GM19372 (cell line): ENCODE measurements around the gene ADIPOR2.
"Not testable (repeated sequence)": the region's sequence is repeated elsewhere in the genome, so short reads cannot be mapped to it uniquely, and the experiment has no call there.

Experiments used
- ATAC-seq: cut with Tn5 transposase; IDR thresholded peaks from one replicate; pipeline ENCODE4 v1.9.1; 2021; ENCODE audit warnings: mild to moderate bottlenecking, low read depth, moderate library complexity; ENCODE audit not compliant: unreplicated experiment

The ADIPOR2 gene

GRCh38 chr12:1663440-1664132 is 27.3 kb upstream of the ADIPOR2 start:
- ATAC-seq = no peak

DNA sequence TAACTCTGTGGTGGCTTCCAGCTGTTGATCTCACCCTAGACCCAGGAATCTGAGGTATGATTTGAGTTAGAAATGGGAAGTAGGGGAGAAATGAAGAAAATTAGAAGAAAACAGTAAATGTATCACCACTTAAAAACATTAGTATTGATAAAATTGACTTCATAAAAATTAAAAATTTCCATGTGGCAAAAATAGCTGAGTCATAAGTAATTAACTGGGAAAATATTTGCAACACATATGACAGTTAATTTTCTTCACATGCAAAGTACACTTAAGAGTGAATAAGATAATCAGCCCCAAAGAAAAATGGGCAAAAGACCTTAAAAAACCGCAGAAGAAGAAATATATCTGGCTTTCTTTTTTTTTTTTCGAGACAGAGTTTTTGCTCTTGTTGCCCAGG is 25.5 kb upstream of the ADIPOR2 start:
- no peak for ATAC-seq

GRCh38 chr12:1666215-1666614 is 24.7 kb upstream of the ADIPOR2 start:
- no peak for ATAC-seq

DNA sequence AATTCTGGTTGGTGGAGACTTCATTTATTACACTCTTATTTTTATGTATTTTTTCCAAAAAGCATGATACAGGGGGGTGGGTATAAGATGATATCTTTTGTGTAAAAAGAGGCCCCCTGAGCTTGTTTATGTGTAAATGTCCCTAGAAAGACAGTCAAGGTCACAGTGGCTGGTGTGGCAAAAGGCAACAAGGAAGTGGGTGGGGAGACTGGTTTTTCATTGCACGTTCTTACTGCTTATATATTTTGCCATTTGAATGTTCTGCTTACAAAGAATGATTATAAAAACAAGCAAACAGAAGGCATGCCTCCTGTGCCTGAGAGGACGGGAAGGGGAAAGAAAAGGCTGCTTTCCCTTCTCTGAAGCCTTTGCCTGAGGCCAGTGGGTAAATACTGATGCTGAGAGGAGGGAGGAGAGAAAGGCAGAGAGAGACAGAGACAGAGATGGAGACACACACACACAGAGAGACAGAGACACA is 24.1 kb upstream of the ADIPOR2 start:
- ATAC-seq = no peak

DNA sequence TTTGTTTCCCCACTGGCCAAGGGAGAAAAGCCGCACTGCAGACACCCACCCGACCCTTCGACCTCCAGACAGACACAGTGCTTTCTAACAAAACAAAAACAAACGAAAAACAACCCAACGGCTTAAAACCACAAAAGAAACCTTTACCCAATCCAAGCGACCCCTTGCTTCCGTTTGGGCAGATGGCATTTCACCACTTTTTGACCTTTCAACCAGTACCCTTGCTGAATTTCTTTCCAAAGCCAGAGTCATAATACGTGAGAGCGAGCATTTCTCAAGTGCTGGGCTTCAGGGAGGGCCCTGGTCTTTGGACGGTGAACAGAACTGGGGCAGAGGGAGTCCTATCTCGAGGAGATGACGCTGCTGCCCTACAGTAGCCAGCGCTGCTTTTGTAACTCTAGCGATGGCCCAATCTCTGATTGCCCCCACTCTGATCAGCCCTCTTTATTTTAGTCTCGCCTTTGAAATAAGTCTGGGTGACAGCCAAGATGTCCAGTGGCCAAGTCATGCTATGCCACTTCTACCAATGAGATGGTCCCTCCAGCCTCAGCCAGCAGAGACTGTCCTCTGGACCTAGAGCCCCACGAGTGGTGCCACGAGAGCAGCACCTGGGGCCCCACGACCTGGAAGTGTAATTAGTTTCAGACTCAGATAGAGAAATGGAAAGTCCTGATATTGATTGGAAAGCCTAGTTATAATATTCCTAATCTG is 21.9 kb upstream of the ADIPOR2 start:
- no peak for ATAC-seq

GRCh38 chr12:1670358-1671268 is 20.3 kb upstream of the ADIPOR2 start:
- no peak for ATAC-seq

DNA sequence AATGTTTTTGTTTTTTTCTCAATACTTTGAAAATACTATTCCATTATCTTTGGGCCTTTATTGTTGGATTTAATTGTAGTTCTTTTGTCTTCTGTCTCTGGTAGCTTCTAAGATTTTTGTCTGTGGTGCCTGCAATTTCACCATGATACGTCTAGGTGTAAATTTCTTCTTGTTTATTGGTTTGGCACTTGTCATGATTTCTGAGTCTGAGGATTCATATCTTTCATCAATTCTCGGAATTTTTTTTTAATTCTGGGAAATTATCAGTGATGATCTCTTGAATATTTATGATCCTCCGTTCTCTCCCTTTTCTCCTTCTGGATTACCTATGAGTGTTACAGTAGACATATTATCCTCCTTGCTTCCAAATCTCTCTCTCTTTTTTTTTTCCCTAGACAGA is 14.8 kb upstream of the ADIPOR2 start:
- ATAC-seq = no peak

GRCh38 chr12:1680804-1681492 is 9.9 kb upstream of the ADIPOR2 start:
- no peak for ATAC-seq

DNA sequence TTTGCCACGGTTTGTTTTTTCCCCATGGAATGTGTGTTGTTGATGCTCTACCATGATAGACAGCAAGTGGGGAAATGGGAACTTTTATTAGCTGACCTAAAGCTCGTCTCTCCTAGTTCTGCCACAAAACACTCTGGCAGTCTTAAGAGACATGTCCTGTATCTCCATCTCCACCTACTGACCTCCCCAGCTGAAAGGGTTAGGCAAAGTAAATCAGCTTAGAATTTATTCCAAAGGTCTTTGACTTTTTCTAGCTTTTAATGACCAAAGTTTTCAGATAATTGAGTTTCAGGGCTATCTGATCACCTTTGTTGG is 9.4 kb upstream of the ADIPOR2 start:
- ATAC-seq = no peak

DNA sequence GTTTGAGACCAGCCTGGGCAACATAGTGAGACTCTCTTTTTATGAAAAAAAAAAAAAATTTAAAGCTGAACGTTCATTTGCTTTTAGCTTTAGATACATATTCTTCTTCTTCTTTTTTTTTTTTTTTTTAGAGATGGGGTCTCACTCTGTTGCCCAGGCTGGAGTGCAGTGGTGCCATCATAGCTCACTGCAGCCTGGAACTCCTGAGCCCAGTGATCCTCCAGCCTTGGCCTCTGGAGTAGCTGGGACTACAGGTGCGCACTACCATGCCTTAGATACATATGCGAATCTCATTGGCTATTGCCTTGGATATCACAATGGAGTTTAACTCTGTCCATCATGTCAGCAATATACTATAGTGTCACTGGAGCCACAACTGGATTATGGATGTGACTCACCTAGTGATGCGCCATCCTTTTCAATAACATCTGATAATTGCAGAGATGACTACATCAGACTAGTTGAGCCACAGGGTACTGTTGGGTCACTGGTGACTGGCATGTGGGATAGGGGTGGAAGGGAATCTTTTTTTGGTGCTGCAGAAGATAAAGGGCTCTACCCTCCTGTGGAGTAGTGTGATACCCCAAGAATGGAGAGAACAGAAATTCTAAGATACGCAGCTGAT is 2.7 kb upstream of the ADIPOR2 start:
- no peak for ATAC-seq

DNA sequence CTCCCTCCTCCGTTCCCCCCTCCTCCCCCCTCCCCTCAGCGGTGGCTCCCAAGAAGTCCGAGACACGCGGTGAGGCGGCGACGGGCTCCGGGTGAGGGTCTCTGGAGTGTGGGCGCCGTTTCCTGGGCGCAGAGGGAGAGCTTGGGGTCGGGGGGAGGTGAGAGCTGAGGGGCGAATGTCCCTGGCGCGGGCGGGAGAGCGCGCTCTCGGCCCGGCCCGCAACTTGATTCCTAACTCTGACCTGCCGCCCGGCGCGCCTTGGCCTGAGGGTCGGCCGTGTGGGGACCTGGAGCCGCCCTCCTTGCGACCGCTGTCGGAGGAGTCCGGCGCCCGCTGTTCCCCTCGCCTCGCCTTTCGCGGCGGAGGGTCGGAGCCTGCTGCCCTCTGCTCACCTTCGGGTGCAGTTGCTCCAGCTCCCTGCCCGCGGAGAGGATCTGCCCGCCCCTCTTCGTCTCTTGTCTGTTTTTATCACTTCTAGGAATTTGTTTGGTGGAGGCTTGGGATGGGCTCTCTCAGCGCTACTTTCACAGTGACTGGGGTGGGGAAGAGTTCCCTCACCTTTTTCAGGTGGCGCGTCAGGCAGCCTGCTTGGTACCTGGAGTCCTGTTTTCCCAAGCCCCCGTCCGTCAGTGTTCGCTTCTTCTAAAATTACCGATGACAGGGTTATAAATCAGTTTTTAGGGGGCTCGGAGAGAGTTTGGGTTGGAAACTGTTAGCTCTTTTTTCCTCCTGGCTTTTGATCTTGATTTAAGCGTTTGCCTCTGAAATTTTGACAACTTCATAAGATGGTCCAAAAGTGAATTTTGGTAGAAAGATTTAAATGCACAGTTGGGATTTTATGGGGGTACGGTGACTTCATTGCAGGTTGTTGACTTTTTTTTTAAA is 495 bp downstream of the ADIPOR2 start:
- peak; percentile 23 for ATAC-seq

GRCh38 chr12:1692226-1692625 is 1.4 kb downstream of the ADIPOR2 start:
- no peak for ATAC-seq

DNA sequence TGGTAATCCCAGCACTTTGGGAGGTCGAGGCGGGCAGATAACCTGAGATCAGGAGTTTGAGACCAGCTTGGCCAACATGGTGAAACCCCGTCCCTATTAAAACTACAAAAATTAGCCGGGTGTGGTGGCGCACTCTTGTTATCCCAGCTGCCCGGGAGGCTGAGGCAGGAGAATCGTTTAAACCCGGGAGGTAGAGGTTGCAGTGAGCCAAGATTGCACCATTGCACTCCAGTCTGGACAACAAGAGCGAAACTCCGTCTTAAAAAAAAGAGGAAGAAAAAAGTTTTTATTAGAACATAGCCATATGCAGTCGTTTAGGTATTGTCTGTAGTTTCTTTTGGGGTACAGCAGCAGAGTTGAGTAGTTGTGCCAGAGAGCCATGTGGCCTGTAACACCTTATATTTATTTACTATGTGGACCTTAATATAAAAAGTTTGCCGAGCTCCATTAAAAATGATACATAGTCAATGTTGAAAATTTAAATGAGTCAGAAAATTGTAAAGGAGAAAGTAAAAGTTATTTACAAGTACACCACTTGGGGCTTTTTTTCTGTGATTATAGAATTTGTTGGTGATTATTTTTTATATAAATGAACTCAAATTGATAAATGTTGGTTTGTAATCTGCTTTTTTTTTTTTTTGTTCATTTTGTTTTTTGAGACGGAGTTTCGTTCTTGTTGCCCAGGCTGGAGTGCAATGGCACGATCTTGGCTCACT is 2.2 kb downstream of the ADIPOR2 start:
- no peak for ATAC-seq

DNA sequence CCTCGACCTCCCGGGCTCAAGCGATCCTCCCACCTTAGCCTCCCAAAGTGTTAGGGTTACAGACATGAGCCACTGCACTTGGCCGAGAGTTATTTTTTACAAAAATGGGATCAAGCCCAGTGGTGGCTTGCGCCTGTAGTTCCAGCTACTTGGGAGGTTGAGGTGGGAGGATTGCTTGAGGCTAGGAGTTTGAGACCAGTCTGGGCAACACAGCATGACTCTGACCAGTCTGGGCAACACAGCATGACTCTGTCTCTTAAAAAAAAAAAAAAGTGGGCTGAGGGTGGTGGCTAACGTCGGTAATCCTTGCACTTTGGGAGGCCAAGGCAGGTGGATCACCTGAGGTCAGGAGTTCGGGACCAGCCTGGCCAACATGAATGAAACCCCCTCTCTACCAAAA is 4.2 kb downstream of the ADIPOR2 start:
- ATAC-seq = not testable (repeated sequence)

DNA sequence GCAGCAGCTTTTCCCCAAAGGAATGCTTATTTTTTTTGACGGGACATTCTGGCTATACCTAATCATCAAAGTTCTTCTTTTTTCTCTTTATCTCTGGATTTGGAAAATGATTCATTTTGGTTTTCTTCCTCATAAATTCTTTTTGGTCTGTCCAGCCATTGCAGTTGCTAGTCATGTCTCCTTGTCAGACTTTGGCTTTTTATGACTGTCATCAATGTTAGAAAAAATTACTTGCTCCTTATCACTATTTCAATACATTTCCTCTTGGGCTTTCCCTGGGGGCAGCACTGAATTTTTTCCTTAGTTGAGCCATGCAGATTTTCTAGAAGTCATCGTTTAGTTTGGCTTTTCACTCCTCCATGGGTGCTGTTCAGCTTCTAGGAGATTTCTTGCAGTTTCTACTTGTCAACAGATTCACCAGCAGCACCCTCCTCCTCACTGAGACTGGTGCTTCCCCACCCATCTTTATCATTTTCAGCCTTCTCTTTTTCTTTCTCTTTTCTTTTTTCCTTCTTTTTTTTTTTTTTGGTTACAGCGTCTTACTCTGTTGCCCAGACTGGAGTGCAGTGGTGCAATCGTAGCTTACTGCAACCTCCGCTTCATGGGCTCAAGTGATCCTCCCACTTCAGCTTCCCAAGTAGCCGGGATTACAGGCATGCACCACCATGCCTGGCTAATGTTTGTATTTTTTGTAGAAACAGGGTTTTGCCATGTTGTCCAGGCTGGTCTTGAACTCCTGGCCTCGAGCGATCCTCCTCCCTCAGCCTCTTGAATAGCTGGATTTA is 5.2 kb downstream of the ADIPOR2 start:
- no peak for ATAC-seq

DNA sequence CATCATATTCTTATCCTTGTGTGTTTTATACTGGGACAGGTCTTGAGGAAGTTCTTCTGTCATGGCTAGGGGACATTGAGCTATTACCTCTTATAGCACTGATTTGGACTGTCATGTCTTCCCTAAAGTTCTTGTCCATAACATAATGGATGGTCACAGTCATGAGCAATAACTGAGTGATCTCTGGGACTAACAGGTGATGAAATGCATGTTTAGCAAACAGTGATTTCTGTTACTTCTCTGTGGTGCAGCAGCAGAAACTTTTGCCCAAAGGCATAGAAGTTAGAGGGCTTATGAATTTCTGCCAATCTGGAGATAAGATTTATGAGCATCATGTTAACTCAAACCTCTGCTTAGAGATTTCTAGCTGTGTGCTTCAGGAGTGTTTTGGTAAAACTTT is 5.9 kb downstream of the ADIPOR2 start:
- ATAC-seq = no peak

GRCh38 chr12:1697271-1697670 is 6.4 kb downstream of the ADIPOR2 start:
- no peak for ATAC-seq

DNA sequence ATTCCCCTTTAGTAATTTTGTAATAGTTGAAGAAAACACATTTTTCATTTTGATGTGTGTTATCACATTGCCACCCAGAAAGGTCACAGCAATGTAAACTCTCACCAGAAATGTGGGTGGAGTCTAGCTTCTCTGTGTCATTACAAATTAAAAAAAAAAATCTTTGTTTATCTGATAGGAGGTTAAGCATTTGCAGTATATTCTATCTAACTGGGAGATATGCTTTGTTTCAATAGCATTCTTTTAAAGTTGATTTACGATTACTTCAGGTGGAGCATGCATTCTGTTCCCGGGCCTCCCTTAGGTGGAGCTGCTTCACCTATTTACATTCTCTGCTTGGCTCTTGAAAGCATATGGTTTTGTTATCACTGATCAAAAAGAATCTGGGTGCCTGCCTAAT is 7.8 kb downstream of the ADIPOR2 start:
- ATAC-seq = no peak
